Esophagus squamous epithelium (tissue), 5 donors: ENCODE measurements around the gene RBCK1. TPM values are rescaled to one million over a fixed set of nuclear protein-coding genes. Genes with fewer than 3 reads are reported as not detected.
"Not testable (repeated sequence)": the region's sequence is repeated elsewhere in the genome, so short reads cannot be mapped to it uniquely, and the experiment has no call there.

Experiments used
- DNase-seq: peaks from one replicate; lab custom pipeline; 2025; lab: John Stamatoyannopoulos, UW
- H3K27ac ChIP-seq, 4 donors: fragments of 200-600 bp; sonication (generic); one replicate each; pipeline ENCODE4 v1.5.1; 2016 to 2019; ENCODE audit warnings: mild to moderate bottlenecking in 1 of 4
- H3K27me3 ChIP-seq, 4 donors: fragments of 200-600 bp; sonication (generic); 1 replicate in 3 of 4; 2 replicates in 1 of 4; pipeline versions ENCODE4 v1.5.1 to v1.6.0; 2017 to 2021; ENCODE audit warnings: antibody characterized with exemption in 1 of 4
- H3K36me3 ChIP-seq, 3 donors: fragments of 200-600 bp; sonication (generic); one replicate each; pipeline ENCODE4 v1.5.1; 2016 to 2019
- H3K4me1 ChIP-seq, 3 donors: fragments of 200-600 bp; sonication (generic); one replicate each; pipeline ENCODE4 v1.5.1; 2017 to 2019
- H3K4me3 ChIP-seq, 4 donors: fragments of 200-600 bp; sonication (generic); 1 replicate in 3 of 4; 2 replicates in 1 of 4; pipeline ENCODE4 v1.5.1; 2016 to 2019; ENCODE audit warnings: mild to moderate bottlenecking in 2 of 4, moderate library complexity in 1 of 4
- H3K9me3 ChIP-seq, 3 donors: fragments of 200-600 bp; sonication (generic); one replicate each; pipeline ENCODE4 v1.5.1; 2016 to 2019
- CTCF ChIP-seq, 6 experiments: fragments of 450-650 bp in 4 of 6; fragments of 200-600 bp in 2 of 6; sonication (generic) in 2 of 6; IDR thresholded peaks; one replicate each; pipeline ENCODE4 v1.5.1; 2016 to 2019; ENCODE audit warnings: antibody characterized with exemption in 6 of 6, mild to moderate bottlenecking in 4 of 6, moderate library complexity in 4 of 6
- POLR2A ChIP-seq, 4 donors: fragments of 450-650 bp; IDR thresholded peaks; one replicate each; pipeline ENCODE4 v1.6.1; 2017; ENCODE audit warnings: antibody characterized with exemption in 4 of 4, mild to moderate bottlenecking in 4 of 4, moderate library complexity in 3 of 4
- WGBS, 2 donors: methylation state at CpG; one replicate each; pipeline ENCODE4 v1.1.5; 2018; 5-methylcytosine and 5-hydroxymethylcytosine counted together
- intact Hi-C: fragments of 100-400 bp; cut with DNase I; formaldehyde crosslinking; loops from one replicate; pipeline ENCODE4 v1.15.0; 2022
- total RNA-seq, 4 donors: library from RNA; depleted of rRNA; stranded (reverse); fragments of >200 nt; gene quantifications; one replicate each; pipeline ENCODE4 v1.1.0, GENCODE V29; 2016
- donor health status: DM: yes; HTN: yes; CAD: no.

The RBCK1 gene
- total RNA-seq, 4 donors from 2014 or later, result 46.9 to 79.8 (median 63.2) TPM

- no peak for DNase-seq
- Histone ChIP-seq H3K4me3 (no peak overlapping the region), H3K4me1 (peaks cover 11 to 67% (median 30%) of the 10 kb centered on the region in 3 donors), H3K9me3 (no peaks in the 10 kb centered on the region), H3K27me3 (no peaks in the 10 kb centered on the region), H3K36me3 (no peaks in the 10 kb centered on the region), H3K27ac (no peak overlapping the region)
- WGBS, 2 donors, result 83 to 91% methylated on average over 8 of the region's 8 CpGs
- intact Hi-C loops, result no loop called here
- TF ChIP-seq CTCF (IDR thresholded peaks at IDR 0.05) (no peak), POLR2A (IDR thresholded peaks at IDR 0.05) (no peak)
Measured at GRCh38 chr20:367486-367887, 40.6 kb upstream of the RBCK1 start.

- Histone ChIP-seq H3K36me3 (no peaks in the 10 kb centered on the region), H3K4me1 (peaks cover 20 to 66% (median 29%) of the 10 kb centered on the region in 3 donors), H3K4me3 (no peak overlapping the region), H3K27me3 (no peaks in the 10 kb centered on the region), H3K27ac (no peak overlapping the region), H3K9me3 (no peaks in the 10 kb centered on the region)
- intact Hi-C loops, result no loop called here
- no peak for DNase-seq
- WGBS, 2 donors, result 81 to 95% methylated on average over 4 of the region's 4 CpGs
- no peak for TF ChIP-seq POLR2A (IDR thresholded peaks at IDR 0.05)
- no peak for TF ChIP-seq CTCF (IDR thresholded peaks at IDR 0.05)
Measured at GRCh38 chr20:368915-369314, 39.2 kb upstream of the RBCK1 start.

- 75 to 78% methylated on average over 7 of the region's 7 CpGs for WGBS, 2 donors
- no peak for TF ChIP-seq POLR2A (IDR thresholded peaks at IDR 0.05)
- no peak for TF ChIP-seq CTCF (IDR thresholded peaks at IDR 0.05)
- DNase-seq, result no peak
- intact Hi-C loops, result no loop called here
- Histone ChIP-seq H3K4me1 (peaks cover 20 to 53% (median 28%) of the 10 kb centered on the region in 3 donors), H3K9me3 (no peaks in the 10 kb centered on the region), H3K4me3 (no peak overlapping the region), H3K27ac (no peak overlapping the region), H3K36me3 (no peaks in the 10 kb centered on the region), H3K27me3 (no peaks in the 10 kb centered on the region)
Measured at GRCh38 chr20:370151-370600, 37.9 kb upstream of the RBCK1 start.

- Histone ChIP-seq H3K4me1 (peaks cover 20 to 43% (median 21%) of the 10 kb centered on the region in 3 donors), H3K27ac (peak overlapping the region; percentile 32 to 64 (median 54)), H3K9me3 (no peaks in the 10 kb centered on the region), H3K4me3 (no peak overlapping the region), H3K27me3 (no peaks in the 10 kb centered on the region), H3K36me3 (no peaks in the 10 kb centered on the region)
- no peak for DNase-seq
- 82 to 87% methylated on average over 3 to 6 of the region's 7 CpGs for WGBS, 2 donors
- intact Hi-C loops, result no loop called here
- TF ChIP-seq CTCF (IDR thresholded peaks at IDR 0.05), result no peak
Measured at GRCh38 chr20:370977-371754, 36.9 kb upstream of the RBCK1 start.

GRCh38 chr20:371755-372542, 36.1 kb upstream of the RBCK1 start:
- WGBS, 2 donors, result 56 to 61% methylated on average over 3 to 7 of the region's 10 CpGs
- Histone ChIP-seq H3K36me3 (no peaks in the 10 kb centered on the region), H3K9me3 (no peaks in the 10 kb centered on the region), H3K4me3 (no peak overlapping the region), H3K27ac (peak overlapping the region; percentile 48 to 64 (median 60)), H3K4me1 (peaks cover 20 to 35% (median 21%) of the 10 kb centered on the region in 3 donors), H3K27me3 (no peaks in the 10 kb centered on the region)
- no peak for DNase-seq
- intact Hi-C loops, result no loop called here
- no peak for TF ChIP-seq POLR2A (IDR thresholded peaks at IDR 0.05)
- no peak for TF ChIP-seq CTCF (IDR thresholded peaks at IDR 0.05)

- H3K9me3 ChIP-seq, H3K36me3 ChIP-seq, DNase-seq, H3K4me3 ChIP-seq, H3K27me3 ChIP-seq, intact Hi-C loops: not testable (repeated sequence)
- WGBS, 2 donors, result 86 to 92% methylated on average over 8 to 10 of the region's 11 CpGs
- Histone ChIP-seq H3K4me1 (peaks cover 20 to 29% (median 21%) of the 10 kb centered on the region in 3 donors), H3K27ac (peak overlapping the region; percentile 48 to 64 (median 60))
Measured at GRCh38 chr20:372543-373082, 35.5 kb upstream of the RBCK1 start.
